ENCODE results near the gene ZSCAN12.

ZSCAN12 gene

DNA sequence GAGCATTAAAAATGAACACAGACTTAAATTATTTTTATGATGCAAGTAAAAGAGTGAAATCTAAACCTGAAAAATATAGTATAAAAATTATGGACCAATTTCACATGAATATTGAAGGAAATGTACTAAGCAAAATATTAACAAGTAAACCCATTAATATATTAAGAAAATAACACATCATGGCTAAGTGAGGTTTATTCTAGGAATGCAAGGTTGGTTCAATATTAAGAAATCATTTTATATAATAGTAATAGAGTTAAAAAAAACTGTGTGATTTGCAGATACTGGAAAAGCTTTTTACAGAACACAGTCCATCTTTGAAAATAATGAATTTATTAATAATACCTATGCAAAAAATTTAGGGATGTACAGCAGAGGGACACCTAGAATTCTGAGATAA is 20.9 kb downstream of the ZSCAN12 start:
- TF ChIP-seq, protein P1, sequence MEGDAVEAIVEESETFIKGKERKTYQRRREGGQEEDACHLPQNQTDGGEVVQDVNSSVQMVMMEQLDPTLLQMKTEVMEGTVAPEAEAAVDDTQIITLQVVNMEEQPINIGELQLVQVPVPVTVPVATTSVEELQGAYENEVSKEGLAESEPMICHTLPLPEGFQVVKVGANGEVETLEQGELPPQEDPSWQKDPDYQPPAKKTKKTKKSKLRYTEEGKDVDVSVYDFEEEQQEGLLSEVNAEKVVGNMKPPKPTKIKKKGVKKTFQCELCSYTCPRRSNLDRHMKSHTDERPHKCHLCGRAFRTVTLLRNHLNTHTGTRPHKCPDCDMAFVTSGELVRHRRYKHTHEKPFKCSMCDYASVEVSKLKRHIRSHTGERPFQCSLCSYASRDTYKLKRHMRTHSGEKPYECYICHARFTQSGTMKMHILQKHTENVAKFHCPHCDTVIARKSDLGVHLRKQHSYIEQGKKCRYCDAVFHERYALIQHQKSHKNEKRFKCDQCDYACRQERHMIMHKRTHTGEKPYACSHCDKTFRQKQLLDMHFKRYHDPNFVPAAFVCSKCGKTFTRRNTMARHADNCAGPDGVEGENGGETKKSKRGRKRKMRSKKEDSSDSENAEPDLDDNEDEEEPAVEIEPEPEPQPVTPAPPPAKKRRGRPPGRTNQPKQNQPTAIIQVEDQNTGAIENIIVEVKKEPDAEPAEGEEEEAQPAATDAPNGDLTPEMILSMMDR (conservative IDR thresholded peaks at IDR 0.05; ENCODE audit: low read depth, low read length) = no peak
- DNase-seq (ENCODE audit: low read depth) = no peak
- no peak overlapping the region for H3K4me3 ChIP-seq (ENCODE audit: low read depth, low read length)

DNA sequence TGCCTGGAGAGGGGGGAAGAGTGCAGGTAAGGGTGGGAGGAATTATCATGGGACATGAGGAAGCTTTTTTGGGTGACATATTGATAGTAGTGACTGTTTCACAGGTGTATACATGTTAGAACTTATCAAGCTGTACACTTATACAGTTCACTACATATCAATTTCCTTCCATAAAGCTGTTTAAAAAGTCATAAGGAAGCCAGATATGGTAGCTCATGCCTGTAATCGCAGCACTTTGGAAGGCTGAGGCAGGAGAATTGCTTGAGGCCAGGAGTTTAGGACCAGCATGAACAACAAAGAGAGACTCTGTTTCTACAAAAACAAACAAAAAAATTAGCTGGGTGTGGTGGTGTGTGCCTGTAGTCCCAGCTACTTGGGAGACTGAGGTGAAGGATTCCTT is 21.7 kb downstream of the ZSCAN12 start:
- no peak for DNase-seq (ENCODE audit: low read depth)
- H3K4me3 ChIP-seq (ENCODE audit: low read depth, low read length) = no peak overlapping the region
- TF ChIP-seq, protein P1 (conservative IDR thresholded peaks at IDR 0.05; ENCODE audit: low read depth, low read length) = no peak

DNA sequence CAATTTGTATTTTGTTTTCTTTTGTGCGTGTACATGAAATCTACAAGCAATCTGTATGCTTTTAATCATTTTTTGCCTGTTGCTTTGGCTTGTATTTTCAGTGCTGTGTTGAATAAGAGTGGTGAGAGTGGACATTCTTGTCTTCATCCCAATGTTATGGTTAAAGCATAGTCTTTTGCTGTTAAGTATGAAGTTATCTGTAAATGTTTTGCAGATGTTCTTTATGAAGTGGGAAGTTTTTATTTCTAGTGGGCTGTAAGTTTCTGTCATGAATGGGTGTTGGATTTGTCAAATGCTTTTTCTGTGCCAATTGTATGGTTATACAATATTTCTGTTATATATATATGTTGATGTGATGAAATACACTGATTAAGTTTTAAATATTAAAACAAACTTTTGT is 25.6 kb downstream of the ZSCAN12 start:
- no peak overlapping the region for H3K4me3 ChIP-seq (ENCODE audit: low read depth, low read length)
- TF ChIP-seq, protein P1 (conservative IDR thresholded peaks at IDR 0.05; ENCODE audit: low read depth, low read length) = no peak
- no peak for DNase-seq (ENCODE audit: low read depth)

DNA sequence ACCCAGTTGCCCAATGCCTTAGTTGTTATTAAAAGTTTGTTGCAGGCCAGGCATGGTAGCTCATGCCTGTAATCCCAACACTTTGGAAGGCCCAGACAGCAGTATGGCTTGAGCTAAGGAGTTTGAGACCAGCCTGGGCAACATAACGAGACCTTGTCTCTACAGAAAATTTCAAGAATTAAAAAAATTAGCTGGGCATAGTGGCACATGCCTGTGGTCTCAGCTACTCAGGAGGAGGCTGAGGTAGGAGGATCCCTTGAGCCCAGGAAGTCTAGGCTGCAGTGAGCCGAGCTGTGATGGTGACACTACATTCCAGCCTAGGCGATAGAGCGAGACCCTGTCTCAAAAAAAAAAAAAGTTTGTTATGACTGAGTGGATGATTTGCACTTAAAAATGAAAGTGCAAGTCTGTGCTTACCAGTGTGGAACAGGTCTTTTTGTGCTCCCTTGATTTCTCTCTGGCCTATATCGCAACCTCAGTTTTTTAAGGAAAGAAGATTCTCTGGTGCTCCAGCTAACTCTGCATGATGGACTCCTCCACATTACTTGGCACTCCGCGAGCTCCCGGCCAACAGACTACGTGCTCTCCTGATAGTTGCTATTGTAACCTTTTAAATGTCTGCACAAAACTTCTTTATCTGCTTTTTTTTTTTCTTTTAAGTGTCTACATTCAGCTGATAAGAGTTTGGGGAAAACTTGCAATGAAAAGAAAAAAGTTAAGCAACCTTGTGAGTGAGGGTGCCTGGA is 27.7 kb downstream of the ZSCAN12 start:
- TF ChIP-seq, protein P1 (conservative IDR thresholded peaks at IDR 0.05; ENCODE audit: low read depth, low read length) = no peak
- H3K4me3 ChIP-seq (ENCODE audit: low read depth, low read length) = no peak overlapping the region
- no peak for DNase-seq (ENCODE audit: low read depth)

DNA sequence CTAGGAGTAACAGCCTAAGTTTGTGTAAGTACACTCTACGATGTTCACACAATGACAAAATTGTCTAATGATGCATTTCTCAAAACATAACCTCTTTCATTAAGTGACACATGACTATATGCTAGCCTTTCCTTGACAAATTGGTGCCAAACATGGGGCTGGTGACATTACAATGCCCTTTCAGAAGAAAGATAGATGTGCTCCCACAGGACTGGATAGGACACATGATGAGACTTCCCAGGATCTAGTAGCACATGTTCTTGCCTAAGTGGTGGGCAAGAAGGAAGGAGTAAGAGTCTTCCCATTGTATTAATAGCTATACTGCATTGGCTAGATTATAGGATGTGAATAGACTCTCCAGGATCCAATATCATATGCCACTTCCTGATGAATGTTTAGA is 28.3 kb downstream of the ZSCAN12 start:
- no peak for DNase-seq (ENCODE audit: low read depth)
- TF ChIP-seq, protein P1 (conservative IDR thresholded peaks at IDR 0.05; ENCODE audit: low read depth, low read length) = no peak
- no peak overlapping the region for H3K4me3 ChIP-seq (ENCODE audit: low read depth, low read length)

DNA sequence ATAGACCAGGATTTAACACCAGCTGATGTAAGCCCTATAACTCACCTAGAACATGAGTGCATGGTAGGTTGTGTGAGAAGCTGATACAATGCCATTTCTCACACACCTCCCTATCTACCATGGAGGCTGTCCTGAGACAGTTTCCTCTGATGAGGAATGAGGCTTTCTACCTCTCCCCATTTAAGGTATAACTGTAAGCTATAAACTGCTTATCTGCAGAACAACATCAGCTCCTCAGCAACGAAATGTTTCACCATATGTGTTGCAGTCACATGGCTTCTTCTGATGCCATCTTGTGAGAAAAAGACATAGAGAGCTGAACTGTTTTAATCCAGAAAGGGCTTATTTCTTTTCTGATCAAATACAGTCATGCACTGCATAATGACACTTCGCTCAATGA is 29.1 kb downstream of the ZSCAN12 start:
- DNase-seq (ENCODE audit: low read depth) = no peak
- TF ChIP-seq, protein P1 (conservative IDR thresholded peaks at IDR 0.05; ENCODE audit: low read depth, low read length) = no peak
- no peak overlapping the region for H3K4me3 ChIP-seq (ENCODE audit: low read depth, low read length)

DNA sequence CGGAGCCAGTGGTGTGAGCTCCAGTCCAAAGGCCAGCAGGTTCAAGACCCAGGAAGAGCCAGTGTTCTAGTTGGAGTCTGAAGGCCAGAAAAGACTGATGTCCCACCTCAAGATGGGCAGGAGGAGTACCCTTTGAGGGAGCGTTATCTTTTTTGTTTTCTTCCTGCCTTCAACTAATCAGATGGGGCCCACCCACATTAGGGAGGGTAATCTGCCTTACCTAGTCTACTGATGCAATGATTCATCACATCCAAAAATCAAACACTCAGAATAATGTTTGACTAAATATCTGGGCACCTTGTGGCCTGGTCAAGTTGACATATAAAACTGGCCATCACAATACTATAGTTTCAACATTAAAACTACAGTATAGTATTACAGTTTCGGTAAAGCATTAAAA is 30.1 kb downstream of the ZSCAN12 start:
- TF ChIP-seq, protein P1 (conservative IDR thresholded peaks at IDR 0.05; ENCODE audit: low read depth, low read length) = no peak
- DNase-seq (ENCODE audit: low read depth) = no peak
- H3K4me3 ChIP-seq (ENCODE audit: low read depth, low read length) = no peak overlapping the region

Data from choroid plexus epithelial cell (primary cell).